ENCODE results near the gene FBXW8. TPM values are rescaled to one million over a fixed set of nuclear protein-coding genes. Genes with fewer than 3 reads are reported as not detected.

The FBXW8 gene
- total RNA-seq, 1 experiment from 2014 or later = 20.6 TPM

DNA sequence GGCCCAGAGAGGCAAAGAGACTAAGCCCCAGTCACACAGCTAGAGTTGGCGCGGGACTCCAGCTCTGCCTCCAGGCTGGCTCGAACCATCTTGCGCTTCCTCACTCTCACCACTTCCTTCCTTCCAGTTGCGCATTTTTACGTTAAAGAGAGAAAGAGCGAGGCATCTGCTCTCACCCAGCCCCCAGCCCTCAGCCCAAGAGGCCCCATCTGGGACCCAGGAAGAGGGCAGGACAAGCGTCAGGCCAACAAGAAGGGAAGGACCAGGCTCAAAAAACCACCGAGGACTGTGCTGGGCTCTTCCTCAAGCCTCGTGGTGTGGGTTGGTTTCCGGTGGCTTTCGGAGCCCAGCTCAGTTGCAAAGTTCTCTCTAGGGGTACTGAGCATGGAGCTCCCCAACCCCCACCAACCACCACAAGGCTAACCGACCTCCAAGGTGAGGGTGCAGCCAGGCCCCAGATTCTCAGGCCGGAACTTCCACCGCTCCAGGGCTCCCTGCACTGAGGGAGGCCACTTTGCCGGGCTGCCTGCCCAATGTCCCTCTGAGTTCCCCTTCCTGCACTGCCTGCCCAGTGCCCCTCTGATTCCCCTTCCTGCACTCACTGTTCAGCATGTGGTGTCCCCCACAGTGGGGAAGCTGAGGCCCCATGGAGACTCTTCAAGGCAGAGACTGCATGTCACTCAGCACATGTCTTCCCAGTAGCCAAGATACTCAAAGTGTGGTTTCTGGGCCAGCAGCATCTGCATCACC is 152.6 kb downstream of the FBXW8 start:
- no TSS peak for BruUV-seq (replicated peaks)
- CTCF ChIA-PET = no interaction called here

DNA sequence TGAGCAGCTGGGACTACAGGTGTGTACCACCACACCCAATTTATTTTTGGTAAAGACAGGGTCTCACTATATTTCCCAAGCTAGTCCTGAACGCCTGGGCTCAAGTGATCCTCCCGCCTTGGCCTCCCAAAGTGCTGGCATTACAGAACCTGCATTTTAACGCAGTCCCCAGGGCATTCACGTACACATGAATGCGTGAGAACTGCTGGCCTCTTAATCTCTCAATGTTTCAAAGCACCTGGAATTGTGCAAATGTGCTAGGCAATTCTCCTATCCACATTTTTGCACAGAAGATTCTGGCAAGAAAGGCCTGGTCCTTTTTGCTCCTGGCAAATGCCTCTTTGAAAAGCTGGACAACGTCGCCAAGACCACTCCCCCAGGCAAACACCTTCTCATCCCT is 153.3 kb downstream of the FBXW8 start:
- intact Hi-C loops (cut with micrococcal nuclease; ENCODE audit: unreplicated experiment) = no loop called here
- Histone ChIP-seq H3K27ac (no peak overlapping the region), H3K9me3 (ENCODE audit: insufficient read depth, low read depth) (no peaks in the 10 kb centered on the region), H2AFZ (no peak overlapping the region), H4K20me1 (ENCODE audit: insufficient read depth) (no peaks in the 10 kb centered on the region), H3K4me3 (no peak overlapping the region), H3K79me2 (ENCODE audit: low read depth) (no peaks in the 10 kb centered on the region), H3K4me2 (no peak overlapping the region), H3K27me3 (ENCODE audit: insufficient read depth, low read depth) (peaks cover 22% of the 10 kb centered on the region; the same call in 1 of the 2 replicates), H3F3A (ENCODE audit: insufficient read depth, low read depth) (no peaks in the 10 kb centered on the region), H3K9me2 (ENCODE audit: insufficient read depth) (no peaks in the 10 kb centered on the region), H3K4me1 (replicated peaks; ENCODE audit: insufficient read depth) (no peaks in the 10 kb centered on the region), H3K36me3 (ENCODE audit: low read depth) (no peaks in the 10 kb centered on the region)
- DNase-seq = no peak
- TF ChIP-seq, protein P1, sequence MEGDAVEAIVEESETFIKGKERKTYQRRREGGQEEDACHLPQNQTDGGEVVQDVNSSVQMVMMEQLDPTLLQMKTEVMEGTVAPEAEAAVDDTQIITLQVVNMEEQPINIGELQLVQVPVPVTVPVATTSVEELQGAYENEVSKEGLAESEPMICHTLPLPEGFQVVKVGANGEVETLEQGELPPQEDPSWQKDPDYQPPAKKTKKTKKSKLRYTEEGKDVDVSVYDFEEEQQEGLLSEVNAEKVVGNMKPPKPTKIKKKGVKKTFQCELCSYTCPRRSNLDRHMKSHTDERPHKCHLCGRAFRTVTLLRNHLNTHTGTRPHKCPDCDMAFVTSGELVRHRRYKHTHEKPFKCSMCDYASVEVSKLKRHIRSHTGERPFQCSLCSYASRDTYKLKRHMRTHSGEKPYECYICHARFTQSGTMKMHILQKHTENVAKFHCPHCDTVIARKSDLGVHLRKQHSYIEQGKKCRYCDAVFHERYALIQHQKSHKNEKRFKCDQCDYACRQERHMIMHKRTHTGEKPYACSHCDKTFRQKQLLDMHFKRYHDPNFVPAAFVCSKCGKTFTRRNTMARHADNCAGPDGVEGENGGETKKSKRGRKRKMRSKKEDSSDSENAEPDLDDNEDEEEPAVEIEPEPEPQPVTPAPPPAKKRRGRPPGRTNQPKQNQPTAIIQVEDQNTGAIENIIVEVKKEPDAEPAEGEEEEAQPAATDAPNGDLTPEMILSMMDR (conservative IDR thresholded peaks at IDR 0.05) = no peak
- no peak for TF ChIP-seq EZH2 (IDR thresholded peaks at IDR 0.05; ENCODE audit: low read depth)
- BruUV-seq (replicated peaks) = no TSS peak
- POLR2A ChIA-PET (ENCODE audit: unreplicated experiment) = no interaction called here
- CTCF ChIA-PET = no interaction called here

More for the DNA sequence above, 152.6 kb downstream of the FBXW8 start:
- Histone ChIP-seq H3K79me2 (ENCODE audit: low read depth) (no peaks in the 10 kb centered on the region), H3K4me3 (no peak overlapping the region), H3K36me3 (ENCODE audit: low read depth) (no peaks in the 10 kb centered on the region), H3K9me3 (ENCODE audit: insufficient read depth, low read depth) (no peaks in the 10 kb centered on the region), H3K4me1 (replicated peaks; ENCODE audit: insufficient read depth) (no peaks in the 10 kb centered on the region), H3K27me3 (ENCODE audit: insufficient read depth, low read depth) (peaks cover 22% of the 10 kb centered on the region; the same call in 1 of the 2 replicates), H3F3A (ENCODE audit: insufficient read depth, low read depth) (no peaks in the 10 kb centered on the region), H3K27ac (no peak overlapping the region), H3K9me2 (ENCODE audit: insufficient read depth) (no peaks in the 10 kb centered on the region), H4K20me1 (ENCODE audit: insufficient read depth) (no peaks in the 10 kb centered on the region), H3K4me2 (no peak overlapping the region), H2AFZ (no peak overlapping the region)
- no peak for TF ChIP-seq EZH2 (IDR thresholded peaks at IDR 0.05; ENCODE audit: low read depth)
- TF ChIP-seq, protein P1 (conservative IDR thresholded peaks at IDR 0.05) = no peak
- intact Hi-C loops (cut with micrococcal nuclease; ENCODE audit: unreplicated experiment) = no loop called here
- POLR2A ChIA-PET (ENCODE audit: unreplicated experiment) = no interaction called here
- DNase-seq = no peak

DNA sequence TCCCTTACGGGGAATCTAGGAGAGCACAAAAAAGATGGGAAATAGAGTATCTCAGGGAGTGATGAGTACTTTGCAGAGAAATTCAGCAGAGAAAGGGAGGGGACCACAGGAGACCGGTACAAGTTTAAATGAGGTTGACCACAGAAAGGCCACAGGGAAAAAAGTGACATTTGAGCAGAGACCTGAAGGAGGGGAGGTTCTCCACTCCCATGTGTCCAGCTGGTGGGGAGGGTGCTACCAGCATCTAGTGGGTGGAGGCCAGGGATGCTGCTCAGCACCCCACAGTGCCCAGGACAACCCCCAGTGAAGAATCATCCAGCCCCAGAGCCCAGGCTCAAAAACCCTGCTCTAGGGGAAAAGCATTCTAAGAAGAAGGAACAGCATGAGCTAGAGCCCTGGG is 153.8 kb downstream of the FBXW8 start:
- Histone ChIP-seq H3K4me3 (no peak overlapping the region), H3K4me1 (replicated peaks; ENCODE audit: insufficient read depth) (no peaks in the 10 kb centered on the region), H3K9me2 (ENCODE audit: insufficient read depth) (no peaks in the 10 kb centered on the region), H4K20me1 (ENCODE audit: insufficient read depth) (no peaks in the 10 kb centered on the region), H3K79me2 (ENCODE audit: low read depth) (no peaks in the 10 kb centered on the region), H3K4me2 (no peak overlapping the region), H3K27ac (no peak overlapping the region), H3K9me3 (ENCODE audit: insufficient read depth, low read depth) (no peaks in the 10 kb centered on the region), H3F3A (ENCODE audit: insufficient read depth, low read depth) (no peaks in the 10 kb centered on the region), H3K27me3 (ENCODE audit: insufficient read depth, low read depth) (peaks cover 22% of the 10 kb centered on the region; the same call in 1 of the 2 replicates), H3K36me3 (ENCODE audit: low read depth) (no peaks in the 10 kb centered on the region), H2AFZ (no peak overlapping the region)
- ChIA-PET POLR2A (ENCODE audit: unreplicated experiment) (no interaction called here), CTCF (no interaction called here)
- intact Hi-C loops (cut with micrococcal nuclease; ENCODE audit: unreplicated experiment) = no loop called here
- TF ChIP-seq EZH2 (IDR thresholded peaks at IDR 0.05; ENCODE audit: low read depth) = no peak
- TF ChIP-seq, protein P1 (conservative IDR thresholded peaks at IDR 0.05) = no peak
- no TSS peak for BruUV-seq (replicated peaks)
- DNase-seq = no peak

Data from PC-9 (cell line).